Liver (tissue), 3 donors: ENCODE measurements around the gene EPB41L4B.

Experiments
- CTCF ChIP-seq: fragments of 150-350 bp; IDR thresholded peaks from 2 replicates; pipeline ENCODE4 v1.5.1; 2017; ENCODE audit warnings: improper control_type of control experiment, low read depth, low read length; ENCODE audit not compliant: missing input control
- HNF4A ChIP-seq, 2 donors: conservative IDR thresholded peaks; 2 replicates each; pipeline ENCODE4 v1.6.1; 2016; ENCODE audit warnings: antibody characterized with exemption in 2 of 2, mild to moderate bottlenecking in 2 of 2
- MAX ChIP-seq: IDR thresholded peaks from 2 replicates; pipeline ENCODE4 v1.6.1; 2016; ENCODE audit warnings: antibody characterized with exemption
- RAD21 ChIP-seq, 2 donors: IDR thresholded peaks; 2 replicates each; pipeline ENCODE4 v1.6.1; 2016; ENCODE audit warnings: antibody characterized with exemption in 2 of 2, mild to moderate bottlenecking in 2 of 2
- SP1 ChIP-seq: IDR thresholded peaks from 2 replicates; pipeline ENCODE4 v1.6.1; 2018; ENCODE audit warnings: antibody characterized with exemption, mild to moderate bottlenecking
- TAF1 ChIP-seq: conservative IDR thresholded peaks from 2 replicates; pipeline ENCODE4 v1.6.1; 2016; ENCODE audit warnings: antibody characterized with exemption, mild to moderate bottlenecking
- ZBTB33 ChIP-seq: IDR thresholded peaks from 2 replicates; pipeline ENCODE4 v1.6.1; 2016; ENCODE audit warnings: antibody characterized with exemption
- TF ChIP-seq, protein P1 (sequence below): IDR thresholded peaks from 2 replicates; pipeline ENCODE4 v1.6.1; 2016; ENCODE audit warnings: antibody characterized with exemption
- TF ChIP-seq, protein P2 (sequence below): IDR thresholded peaks from 2 replicates; pipeline ENCODE4 v1.6.1; 2016; ENCODE audit warnings: antibody characterized with exemption, mild to moderate bottlenecking
- donor health status: healthy.
- donor health status: healthy.

DNA sequence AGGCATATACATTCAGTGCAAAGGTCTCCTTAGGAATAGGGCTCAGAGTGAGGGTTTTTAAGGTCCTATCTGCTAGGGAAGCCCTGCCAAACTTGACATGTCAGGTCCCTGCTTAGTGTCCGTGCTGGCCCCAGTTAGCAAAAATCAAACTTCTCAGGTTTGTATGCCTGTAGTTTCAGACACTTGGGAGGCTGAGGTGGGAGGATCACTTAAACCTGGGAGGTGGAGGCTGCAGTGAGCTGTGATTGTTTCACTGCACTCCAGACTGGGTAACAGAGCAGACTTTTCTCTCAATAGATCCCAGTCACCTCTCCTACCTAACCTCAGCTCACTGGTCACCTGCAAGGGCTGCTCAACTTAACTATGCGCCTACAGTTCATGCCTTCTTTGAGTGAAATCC is 182.4 kb downstream of the EPB41L4B start:
- TF ChIP-seq CTCF (no peak), TAF1 (no peak), MAX (no peak), HNF4A (conservative IDR thresholded peaks at IDR 0.05) (no peak), RAD21 (IDR thresholded peaks at IDR 0.05) (no peak), SP1 (no peak), ZBTB33 (no peak)
- TF ChIP-seq, protein P1, sequence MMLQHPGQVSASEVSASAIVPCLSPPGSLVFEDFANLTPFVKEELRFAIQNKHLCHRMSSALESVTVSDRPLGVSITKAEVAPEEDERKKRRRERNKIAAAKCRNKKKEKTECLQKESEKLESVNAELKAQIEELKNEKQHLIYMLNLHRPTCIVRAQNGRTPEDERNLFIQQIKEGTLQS: no peak
- TF ChIP-seq, protein P2, sequence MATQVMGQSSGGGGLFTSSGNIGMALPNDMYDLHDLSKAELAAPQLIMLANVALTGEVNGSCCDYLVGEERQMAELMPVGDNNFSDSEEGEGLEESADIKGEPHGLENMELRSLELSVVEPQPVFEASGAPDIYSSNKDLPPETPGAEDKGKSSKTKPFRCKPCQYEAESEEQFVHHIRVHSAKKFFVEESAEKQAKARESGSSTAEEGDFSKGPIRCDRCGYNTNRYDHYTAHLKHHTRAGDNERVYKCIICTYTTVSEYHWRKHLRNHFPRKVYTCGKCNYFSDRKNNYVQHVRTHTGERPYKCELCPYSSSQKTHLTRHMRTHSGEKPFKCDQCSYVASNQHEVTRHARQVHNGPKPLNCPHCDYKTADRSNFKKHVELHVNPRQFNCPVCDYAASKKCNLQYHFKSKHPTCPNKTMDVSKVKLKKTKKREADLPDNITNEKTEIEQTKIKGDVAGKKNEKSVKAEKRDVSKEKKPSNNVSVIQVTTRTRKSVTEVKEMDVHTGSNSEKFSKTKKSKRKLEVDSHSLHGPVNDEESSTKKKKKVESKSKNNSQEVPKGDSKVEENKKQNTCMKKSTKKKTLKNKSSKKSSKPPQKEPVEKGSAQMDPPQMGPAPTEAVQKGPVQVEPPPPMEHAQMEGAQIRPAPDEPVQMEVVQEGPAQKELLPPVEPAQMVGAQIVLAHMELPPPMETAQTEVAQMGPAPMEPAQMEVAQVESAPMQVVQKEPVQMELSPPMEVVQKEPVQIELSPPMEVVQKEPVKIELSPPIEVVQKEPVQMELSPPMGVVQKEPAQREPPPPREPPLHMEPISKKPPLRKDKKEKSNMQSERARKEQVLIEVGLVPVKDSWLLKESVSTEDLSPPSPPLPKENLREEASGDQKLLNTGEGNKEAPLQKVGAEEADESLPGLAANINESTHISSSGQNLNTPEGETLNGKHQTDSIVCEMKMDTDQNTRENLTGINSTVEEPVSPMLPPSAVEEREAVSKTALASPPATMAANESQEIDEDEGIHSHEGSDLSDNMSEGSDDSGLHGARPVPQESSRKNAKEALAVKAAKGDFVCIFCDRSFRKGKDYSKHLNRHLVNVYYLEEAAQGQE: no peak
